ENCODE results near the gene KCNQ1.

Gene KCNQ1

DNA sequence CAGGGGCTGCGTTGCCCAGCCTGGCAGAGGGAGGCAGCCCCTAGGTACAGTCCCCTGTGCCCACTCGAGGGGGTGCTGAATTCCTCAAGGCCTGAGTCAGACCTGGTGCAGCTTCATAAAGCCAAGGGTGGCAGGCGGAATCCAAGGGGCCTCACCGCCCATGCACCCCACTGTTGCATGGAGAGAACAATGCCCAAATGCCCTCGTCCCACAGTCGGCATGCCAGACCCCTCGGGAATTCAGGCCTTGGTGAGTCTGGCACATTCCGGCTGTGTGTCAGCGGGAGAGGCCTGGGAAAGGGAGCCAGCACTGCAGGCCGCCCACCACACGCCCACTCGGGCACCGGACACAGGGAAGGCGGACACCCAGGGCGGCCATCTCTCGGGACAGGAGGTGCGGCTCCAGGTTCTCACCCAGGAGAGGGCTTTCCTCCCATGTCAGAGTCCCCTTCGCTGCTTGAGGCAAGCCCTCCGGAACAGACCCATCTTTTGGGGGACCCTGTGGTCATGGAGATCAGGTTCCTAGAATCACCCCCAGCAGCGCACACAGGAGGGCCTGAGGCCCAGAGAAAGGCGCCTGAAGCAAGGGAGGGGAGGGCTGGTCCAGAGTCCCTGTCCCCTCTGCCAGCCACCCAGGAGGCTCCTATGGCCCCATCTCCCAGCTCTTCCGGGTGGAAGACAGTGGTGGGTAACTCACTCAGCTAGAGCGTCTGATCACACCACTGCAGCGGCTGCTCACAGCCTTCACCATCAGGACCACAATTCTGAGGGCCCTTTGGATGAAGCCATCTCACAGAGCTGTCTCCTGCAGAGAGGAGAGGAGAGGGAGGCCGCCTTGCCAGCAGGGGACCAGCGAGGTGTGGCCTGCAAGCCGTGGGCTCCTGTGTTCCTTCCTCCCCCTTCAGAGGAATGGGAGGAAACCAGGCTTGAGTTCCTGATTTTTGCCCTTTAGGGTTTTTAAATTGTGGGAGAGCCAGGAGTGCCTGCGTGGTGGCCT lies 286.6 kb downstream of the KCNQ1 start:
- H3K4me1 Mint-ChIP-seq (ENCODE audit: low read depth) = no peaks in the 10 kb centered on the region
- no peaks in the 10 kb centered on the region for H3K9me3 Mint-ChIP-seq
- H3K4me3 Mint-ChIP-seq = no peak overlapping the region
- H3K27me3 Mint-ChIP-seq (ENCODE audit: low read depth) = no peaks in the 10 kb centered on the region
- no peaks in the 10 kb centered on the region for H3K36me3 Mint-ChIP-seq (ENCODE audit: low read depth)
- no peak overlapping the region for H3K27ac Mint-ChIP-seq

DNA sequence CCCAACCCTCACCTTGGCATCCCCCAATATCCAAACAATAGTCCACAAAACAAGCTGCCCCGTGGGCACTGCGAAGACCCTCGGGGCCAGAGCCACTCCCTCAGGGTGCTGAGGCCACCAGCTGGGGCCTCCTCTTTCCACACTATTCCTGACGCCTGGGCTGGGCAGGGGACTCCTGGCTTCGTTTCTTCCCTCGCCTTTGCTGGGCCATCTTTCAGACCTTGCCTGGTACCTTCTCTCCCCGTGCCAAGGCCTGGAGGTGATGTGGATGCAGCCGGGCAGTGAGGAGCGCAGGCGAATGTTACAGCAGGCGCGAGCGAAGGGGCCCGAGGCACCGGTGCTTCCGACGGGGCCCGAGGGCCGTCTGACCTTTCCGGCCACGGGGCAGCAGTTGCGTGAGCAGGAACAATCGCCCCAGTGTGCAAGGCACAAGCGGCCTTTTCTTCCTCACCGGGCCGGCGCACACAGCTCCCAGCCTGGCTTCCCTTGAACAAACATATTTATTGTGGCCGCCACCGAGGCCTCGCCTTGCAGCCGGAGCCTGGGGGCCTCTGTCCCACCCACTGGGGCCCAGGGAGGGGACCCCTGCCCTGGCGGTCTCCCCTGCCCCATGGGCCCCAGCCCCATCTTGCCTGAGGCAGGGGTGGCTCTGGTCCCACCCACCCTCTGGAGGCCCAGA lies 287.6 kb downstream of the KCNQ1 start:
- no peaks in the 10 kb centered on the region for H3K9me3 Mint-ChIP-seq
- H3K36me3 Mint-ChIP-seq (ENCODE audit: low read depth) = no peaks in the 10 kb centered on the region
- H3K4me1 Mint-ChIP-seq (ENCODE audit: low read depth) = no peaks in the 10 kb centered on the region
- H3K27ac Mint-ChIP-seq = no peak overlapping the region
- H3K27me3 Mint-ChIP-seq (ENCODE audit: low read depth) = no peaks in the 10 kb centered on the region
- no peak overlapping the region for H3K4me3 Mint-ChIP-seq

DNA sequence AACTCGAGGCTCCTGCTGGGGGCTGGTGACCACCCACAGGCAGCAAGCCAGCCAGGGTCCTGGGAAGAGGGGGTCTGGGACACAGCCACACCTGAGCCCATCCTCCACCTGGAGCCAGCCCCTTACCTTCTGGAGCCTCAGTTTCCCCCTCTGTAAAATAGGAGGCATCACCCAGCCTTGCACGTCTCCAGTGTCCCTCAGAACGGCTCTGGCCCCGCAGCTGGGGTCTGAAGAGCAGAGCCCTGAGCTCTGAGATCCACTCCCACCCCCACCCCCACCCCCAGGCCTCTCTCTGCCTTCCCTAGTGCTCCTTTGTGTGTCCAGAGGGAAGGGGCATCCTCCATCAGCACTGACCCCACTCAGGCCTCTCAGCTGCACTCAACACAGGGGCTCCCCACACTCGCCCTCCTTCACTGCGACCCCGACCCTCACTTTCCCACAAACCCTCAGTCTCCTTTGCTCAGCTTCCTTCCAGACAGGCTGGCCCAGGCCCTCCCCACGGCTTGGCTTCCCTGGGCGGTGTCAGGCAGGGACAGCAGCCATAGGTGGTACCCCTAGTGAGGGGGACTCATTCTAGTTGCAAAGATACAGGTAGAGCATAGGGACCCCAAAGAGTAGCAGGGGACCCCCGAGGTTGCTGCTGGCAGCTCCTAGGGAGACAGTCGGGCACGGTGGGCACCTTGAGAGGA lies 288.3 kb downstream of the KCNQ1 start:
- Mint-ChIP-seq H3K4me3 (no peak overlapping the region), H3K36me3 (ENCODE audit: low read depth) (no peaks in the 10 kb centered on the region), H3K27me3 (ENCODE audit: low read depth) (no peaks in the 10 kb centered on the region), H3K27ac (no peak overlapping the region), H3K9me3 (no peaks in the 10 kb centered on the region), H3K4me1 (ENCODE audit: low read depth) (no peaks in the 10 kb centered on the region)

DNA sequence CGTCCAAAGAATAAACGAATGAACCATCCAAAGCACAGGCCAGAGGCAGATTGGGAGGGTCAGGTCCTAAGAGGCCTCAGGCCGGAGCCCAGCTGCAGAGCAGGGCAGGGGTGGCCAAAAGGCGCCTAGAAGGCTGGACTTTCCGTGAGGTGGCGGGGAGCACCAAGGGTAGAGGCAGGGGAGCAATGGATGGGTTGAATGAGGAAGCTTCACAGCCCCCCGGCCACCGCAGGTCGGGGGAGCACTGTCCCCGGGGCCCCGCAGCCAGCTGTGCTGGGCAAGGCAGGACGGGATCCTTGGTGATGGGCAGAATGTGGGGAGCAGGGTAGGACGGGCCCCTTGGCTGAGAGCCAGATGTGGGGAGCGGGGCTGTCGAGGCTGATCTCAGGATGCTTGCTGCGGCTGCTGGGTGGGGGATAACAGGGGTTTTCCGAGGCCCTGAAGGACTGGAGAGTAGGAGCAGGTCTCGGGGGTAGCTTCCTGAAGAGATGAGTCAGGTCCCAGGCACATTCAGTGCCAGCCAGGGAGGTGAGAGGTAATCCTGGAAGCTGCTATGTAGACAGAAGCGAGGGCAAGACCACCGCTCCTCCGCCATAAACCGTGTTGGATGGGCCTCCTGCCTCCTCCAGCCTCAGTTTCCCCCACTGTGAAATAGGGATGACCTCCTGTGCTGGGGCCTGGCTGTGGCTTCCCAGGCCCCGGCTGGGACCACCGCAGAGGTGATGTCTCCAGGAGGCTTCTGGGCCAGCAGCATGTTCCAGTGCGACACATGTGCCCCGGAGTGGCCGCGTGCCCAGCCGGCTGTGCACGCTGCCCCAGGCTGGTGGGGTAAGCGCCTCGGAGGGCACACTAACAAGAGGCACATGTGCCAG lies 289.6 kb downstream of the KCNQ1 start:
- Mint-ChIP-seq H3K36me3 (ENCODE audit: low read depth) (no peaks in the 10 kb centered on the region), H3K27ac (no peak overlapping the region), H3K27me3 (ENCODE audit: low read depth) (no peaks in the 10 kb centered on the region), H3K4me1 (ENCODE audit: low read depth) (no peaks in the 10 kb centered on the region), H3K4me3 (no peak overlapping the region), H3K9me3 (no peaks in the 10 kb centered on the region)

DNA sequence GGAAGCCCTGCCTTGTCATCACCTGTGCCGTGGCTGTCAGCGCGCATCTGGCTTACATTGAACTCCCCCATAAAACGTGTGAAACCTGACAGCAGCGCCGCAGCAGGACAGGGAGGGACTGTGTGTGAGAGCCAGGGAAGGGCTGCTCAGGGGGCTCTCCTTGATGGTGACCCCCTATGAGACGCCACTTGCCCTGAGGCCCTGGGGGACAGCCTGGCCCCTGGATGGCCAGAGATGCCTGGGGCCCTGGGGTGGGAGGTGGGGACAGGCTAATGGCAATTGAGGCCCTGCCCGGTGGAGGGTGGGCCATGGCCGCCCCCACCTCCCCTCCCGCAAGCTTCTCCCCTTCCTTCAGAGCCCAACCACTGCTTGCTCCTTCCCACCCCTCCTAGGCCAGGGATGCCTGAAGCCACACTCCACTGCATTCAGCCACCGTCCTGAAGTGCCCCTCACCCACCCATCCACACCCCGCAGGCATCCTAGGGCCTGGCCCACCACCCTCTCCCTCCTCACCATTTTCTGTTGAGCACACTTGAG lies 290.3 kb downstream of the KCNQ1 start:
- Mint-ChIP-seq H3K4me3 (no peak overlapping the region), H3K9me3 (no peaks in the 10 kb centered on the region), H3K27me3 (ENCODE audit: low read depth) (no peaks in the 10 kb centered on the region), H3K36me3 (ENCODE audit: low read depth) (no peaks in the 10 kb centered on the region), H3K4me1 (ENCODE audit: low read depth) (no peaks in the 10 kb centered on the region), H3K27ac (no peak overlapping the region)

DNA sequence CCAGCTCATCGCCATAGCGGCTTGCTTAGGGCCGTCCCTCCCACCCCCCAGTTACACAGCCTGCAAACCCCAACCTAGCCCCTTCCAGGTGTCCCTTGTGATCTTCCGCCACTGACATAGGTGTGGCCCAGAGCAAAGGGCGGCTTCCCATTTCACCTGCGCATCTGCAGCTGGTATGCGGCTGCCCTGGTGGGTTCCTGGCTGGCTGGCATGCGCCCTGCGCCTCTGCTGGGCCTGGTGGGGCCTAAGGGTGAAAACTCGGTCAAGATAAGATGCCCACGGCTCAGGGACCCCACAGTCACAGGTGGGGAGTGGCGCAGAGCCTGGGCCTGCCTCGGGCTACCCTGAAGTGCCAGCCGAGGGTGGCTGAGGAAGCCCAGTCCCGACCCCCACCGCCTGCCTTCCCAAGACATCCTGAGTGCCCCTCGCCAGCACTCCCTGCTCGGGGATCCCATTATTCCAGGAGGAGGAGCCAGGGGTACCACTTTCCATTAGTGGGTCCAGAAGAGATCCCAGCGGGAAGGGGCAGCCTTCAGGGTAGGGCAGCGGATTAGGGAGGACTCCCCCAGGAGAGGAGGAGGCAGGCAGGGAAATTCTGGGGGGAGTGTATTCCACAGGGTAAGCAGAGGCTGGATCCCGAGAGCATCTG lies 291.9 kb downstream of the KCNQ1 start:
- H3K4me1 Mint-ChIP-seq (ENCODE audit: low read depth) = no peaks in the 10 kb centered on the region

DNA sequence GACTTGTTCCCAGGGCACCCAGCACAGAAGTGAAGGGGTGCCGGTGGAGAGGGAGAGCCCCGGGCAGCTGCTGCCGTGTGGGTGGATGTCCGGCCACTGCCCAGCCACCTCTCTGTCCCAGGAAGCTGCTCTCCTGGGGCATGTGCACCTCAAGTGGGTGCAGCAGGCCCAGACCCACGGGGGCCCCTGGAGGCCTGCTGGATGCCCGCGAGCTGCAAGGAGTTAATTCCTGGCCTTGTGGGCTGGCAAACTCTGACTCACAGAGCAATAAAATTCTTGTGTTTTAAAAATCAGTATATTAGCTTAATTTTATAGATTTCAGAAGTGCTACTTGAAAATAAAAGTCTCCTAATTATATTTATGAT lies 292.4 kb downstream of the KCNQ1 start:
- Mint-ChIP-seq H3K27ac (no peak overlapping the region), H3K27me3 (ENCODE audit: low read depth) (no peaks in the 10 kb centered on the region), H3K9me3 (no peaks in the 10 kb centered on the region), H3K4me1 (ENCODE audit: low read depth) (no peaks in the 10 kb centered on the region), H3K4me3 (no peak overlapping the region), H3K36me3 (ENCODE audit: low read depth) (no peaks in the 10 kb centered on the region)

More for the DNA sequence above, 291.9 kb downstream of the KCNQ1 start:
- Mint-ChIP-seq H3K9me3 (no peaks in the 10 kb centered on the region), H3K27me3 (ENCODE audit: low read depth) (no peaks in the 10 kb centered on the region), H3K4me3 (no peak overlapping the region), H3K27ac (no peak overlapping the region), H3K36me3 (ENCODE audit: low read depth) (no peaks in the 10 kb centered on the region)

DNA sequence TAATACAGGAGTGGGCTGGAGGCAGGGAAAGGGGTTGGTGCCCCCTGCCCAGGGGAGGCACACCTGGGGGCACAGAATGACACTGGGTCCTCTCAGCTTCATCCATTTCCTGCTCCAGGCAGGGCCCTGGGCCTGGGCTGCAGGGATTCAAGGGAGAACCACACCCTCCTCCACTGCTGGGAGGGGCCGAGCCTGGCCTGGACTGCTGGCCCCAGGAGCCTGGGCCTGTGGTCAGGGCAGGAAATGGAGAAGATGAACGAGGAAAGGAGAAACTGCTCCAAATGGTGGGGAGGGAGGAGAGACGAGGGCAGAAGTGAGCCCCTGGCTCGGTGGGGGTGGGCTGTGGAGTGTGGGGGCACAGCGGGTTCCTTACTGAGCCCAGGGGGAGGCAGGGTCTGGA lies 293.1 kb downstream of the KCNQ1 start:
- Mint-ChIP-seq H3K4me1 (ENCODE audit: low read depth) (no peaks in the 10 kb centered on the region), H3K4me3 (no peak overlapping the region), H3K27me3 (ENCODE audit: low read depth) (no peaks in the 10 kb centered on the region), H3K27ac (no peak overlapping the region), H3K36me3 (ENCODE audit: low read depth) (no peaks in the 10 kb centered on the region), H3K9me3 (no peaks in the 10 kb centered on the region)

DNA sequence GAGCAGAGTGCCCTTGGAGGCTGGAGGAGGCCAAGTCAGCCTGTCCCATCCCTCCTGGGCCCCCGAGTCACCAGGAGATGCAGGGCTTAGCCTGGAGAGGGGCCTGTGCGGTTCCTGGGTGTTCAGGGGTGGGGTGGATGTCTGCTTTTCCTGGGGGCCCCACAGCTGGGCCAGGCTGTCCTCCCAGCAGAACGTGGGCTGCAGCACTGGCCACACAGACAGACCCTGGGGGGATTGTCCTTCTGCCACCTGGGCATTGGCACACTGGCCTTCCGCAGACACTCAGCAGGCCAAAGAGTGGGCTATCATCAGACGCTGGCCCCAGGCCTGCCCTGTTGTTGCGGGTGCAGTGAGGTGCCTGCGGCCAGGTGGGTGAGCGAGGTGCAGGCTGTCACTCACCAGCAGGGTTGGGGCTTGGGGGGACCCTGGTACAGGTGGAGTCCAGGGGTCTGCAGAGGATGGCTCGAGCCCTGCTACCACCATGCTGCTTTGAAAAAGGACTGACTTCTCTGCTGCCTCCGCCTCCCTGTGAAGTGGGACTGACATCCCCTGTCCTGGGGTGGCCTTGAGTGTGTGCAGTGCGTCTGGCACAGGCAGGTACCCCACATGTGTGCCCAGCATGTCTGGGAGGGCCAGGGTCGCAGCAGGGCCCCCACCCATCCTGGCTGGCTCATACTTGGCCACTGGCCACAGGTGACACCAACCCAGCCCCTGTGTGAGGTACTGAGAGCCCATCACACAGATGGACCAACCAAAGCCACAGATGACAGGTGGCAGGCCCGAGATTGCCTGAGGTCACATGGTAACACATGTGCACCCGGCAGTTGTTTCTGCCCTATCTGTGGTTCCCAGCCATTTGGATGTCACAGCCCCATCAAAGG lies 294.0 kb downstream of the KCNQ1 start:
- Mint-ChIP-seq H3K4me1 (ENCODE audit: low read depth) (no peaks in the 10 kb centered on the region), H3K4me3 (no peak overlapping the region), H3K36me3 (ENCODE audit: low read depth) (no peaks in the 10 kb centered on the region), H3K9me3 (no peaks in the 10 kb centered on the region), H3K27me3 (ENCODE audit: low read depth) (no peaks in the 10 kb centered on the region), H3K27ac (no peak overlapping the region)

DNA sequence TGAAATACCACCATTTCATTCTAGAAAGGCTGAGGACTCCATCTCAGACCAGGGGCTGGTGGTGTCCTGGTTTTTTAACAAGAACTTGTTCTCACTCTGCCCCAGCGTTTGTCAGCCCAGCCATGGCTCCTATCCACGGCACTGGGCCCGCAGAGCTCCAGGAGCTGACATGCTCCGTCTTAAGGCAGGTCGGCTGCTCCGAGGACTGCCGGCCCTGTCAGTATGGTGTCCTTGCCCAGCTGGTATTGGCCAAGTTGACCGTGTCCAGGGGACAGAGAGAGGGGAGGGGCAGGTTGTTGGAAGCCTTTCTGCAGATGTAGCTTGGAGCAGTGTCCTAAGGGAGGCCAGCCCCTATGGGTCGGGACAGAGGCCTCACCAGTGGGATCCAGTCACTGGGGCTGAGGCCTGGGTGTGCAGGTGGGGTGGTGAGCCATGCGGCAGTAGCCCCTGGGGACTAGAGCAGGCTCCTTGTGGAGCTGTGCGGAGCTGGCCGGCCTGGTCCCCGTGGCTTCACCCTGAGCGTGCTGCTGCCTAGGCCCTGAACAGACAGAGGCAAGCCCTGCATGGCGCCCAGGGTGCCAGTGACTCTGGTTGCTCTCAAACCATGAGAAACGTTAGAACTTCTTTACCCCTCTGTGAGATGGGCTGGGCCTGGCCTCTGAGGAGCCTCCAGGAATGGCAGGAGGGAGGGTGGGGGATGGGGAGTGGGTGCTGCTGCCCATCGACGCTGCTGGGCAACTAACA lies 294.9 kb downstream of the KCNQ1 start:
- H3K27me3 Mint-ChIP-seq (ENCODE audit: low read depth) = no peaks in the 10 kb centered on the region
- H3K27ac Mint-ChIP-seq = no peak overlapping the region
- H3K4me3 Mint-ChIP-seq = no peak overlapping the region
- H3K9me3 Mint-ChIP-seq = no peaks in the 10 kb centered on the region
- no peaks in the 10 kb centered on the region for H3K36me3 Mint-ChIP-seq (ENCODE audit: low read depth)
- no peaks in the 10 kb centered on the region for H3K4me1 Mint-ChIP-seq (ENCODE audit: low read depth)

DNA sequence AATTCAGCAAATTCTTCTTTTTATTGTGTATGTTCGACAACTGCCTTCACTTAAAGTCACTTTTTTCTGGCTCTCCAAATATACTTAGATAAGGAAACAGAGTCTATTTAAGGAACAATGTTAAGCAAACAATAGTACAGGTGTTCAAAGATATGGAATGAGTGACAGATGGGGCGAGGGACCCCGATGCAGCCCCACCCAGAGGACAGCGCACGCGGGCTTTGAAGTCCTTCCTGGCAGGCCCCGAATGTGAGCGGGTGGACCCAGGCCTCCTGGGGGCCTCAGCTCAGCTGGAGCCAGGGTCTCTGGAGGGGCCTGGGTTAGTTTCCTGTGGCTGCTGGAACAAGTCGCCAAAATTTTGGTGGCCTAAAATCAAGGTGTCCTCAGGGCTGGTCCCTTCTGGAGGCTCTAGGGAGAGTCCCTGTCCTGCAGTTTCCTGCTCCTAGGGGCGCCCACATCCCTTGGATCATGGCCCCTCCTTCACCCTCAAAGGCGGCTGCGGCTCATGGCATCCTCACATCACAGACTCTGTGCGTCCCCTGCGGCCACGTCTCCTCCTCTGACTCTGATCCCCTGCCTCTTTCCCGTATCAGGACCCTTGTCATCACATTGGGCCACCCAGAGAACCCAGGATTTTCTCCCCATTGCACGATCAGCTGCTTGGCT lies 295.6 kb downstream of the KCNQ1 start:
- Mint-ChIP-seq H3K27ac (no peak overlapping the region), H3K27me3 (ENCODE audit: low read depth) (no peaks in the 10 kb centered on the region), H3K36me3 (ENCODE audit: low read depth) (no peaks in the 10 kb centered on the region), H3K9me3 (no peaks in the 10 kb centered on the region), H3K4me3 (no peak overlapping the region), H3K4me1 (ENCODE audit: low read depth) (no peaks in the 10 kb centered on the region)

DNA sequence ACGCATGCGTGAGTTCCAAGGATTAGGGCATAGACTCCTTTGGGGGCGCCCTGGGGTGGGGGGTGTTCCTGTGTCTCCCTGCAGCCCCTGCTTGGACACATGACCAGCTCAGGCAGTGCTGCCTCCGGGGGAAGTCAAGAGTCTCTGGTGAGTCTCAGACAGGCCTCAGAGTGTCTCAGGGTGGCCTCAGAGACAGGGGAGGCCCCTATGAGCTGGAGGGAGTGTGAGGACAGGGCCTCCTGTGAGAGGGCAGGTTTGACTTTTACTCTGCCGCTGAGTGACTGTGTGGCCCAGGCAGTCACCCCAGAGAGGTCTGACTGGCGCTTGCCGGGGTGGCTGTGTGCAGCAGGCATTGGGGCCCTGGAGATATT lies 296.2 kb downstream of the KCNQ1 start:
- H3K4me3 Mint-ChIP-seq = no peak overlapping the region
- no peaks in the 10 kb centered on the region for H3K4me1 Mint-ChIP-seq (ENCODE audit: low read depth)
- H3K9me3 Mint-ChIP-seq = no peaks in the 10 kb centered on the region
- H3K27ac Mint-ChIP-seq = no peak overlapping the region
- H3K27me3 Mint-ChIP-seq (ENCODE audit: low read depth) = no peaks in the 10 kb centered on the region
- no peaks in the 10 kb centered on the region for H3K36me3 Mint-ChIP-seq (ENCODE audit: low read depth)
